HUES6 (cell line): ENCODE results near the gene RRN3.
"Not testable (repeated sequence)": the region's sequence is repeated elsewhere in the genome, so short reads cannot be mapped to it uniquely, and the experiment has no call there.

ENCODE experiments used
- H3K27ac ChIP-seq: 2 replicates; pipeline ENCODE4 v1.7.0; 2013; ENCODE audit warnings: low read depth, mild to moderate bottlenecking, low read length, inconsistent platforms
- H3K27me3 ChIP-seq: 2 replicates; pipeline ENCODE4 v1.6.1; 2013; ENCODE audit warnings: low read length; ENCODE audit not compliant: control insufficient read depth, insufficient read depth
- H3K36me3 ChIP-seq: 2 replicates; pipeline ENCODE4 v1.6.1; 2013; ENCODE audit warnings: low read length; ENCODE audit not compliant: control insufficient read depth, insufficient read depth
- H3K4me1 ChIP-seq: 2 replicates; pipeline ENCODE4 v1.6.1; 2013; ENCODE audit warnings: low read length; ENCODE audit not compliant: control insufficient read depth, insufficient read depth
- H3K4me3 ChIP-seq: 2 replicates; pipeline ENCODE4 v1.5.1; 2013; ENCODE audit warnings: low read depth, low read length
- H3K9ac ChIP-seq: one replicate; pipeline ENCODE4 v1.6.1; 2013; ENCODE audit warnings: mild to moderate bottlenecking, low read length
- H3K9me3 ChIP-seq: 2 replicates; pipeline ENCODE4 v1.6.1; 2013; ENCODE audit warnings: low read depth, low read length; ENCODE audit not compliant: control insufficient read depth, insufficient read depth

The RRN3 gene, protein sequence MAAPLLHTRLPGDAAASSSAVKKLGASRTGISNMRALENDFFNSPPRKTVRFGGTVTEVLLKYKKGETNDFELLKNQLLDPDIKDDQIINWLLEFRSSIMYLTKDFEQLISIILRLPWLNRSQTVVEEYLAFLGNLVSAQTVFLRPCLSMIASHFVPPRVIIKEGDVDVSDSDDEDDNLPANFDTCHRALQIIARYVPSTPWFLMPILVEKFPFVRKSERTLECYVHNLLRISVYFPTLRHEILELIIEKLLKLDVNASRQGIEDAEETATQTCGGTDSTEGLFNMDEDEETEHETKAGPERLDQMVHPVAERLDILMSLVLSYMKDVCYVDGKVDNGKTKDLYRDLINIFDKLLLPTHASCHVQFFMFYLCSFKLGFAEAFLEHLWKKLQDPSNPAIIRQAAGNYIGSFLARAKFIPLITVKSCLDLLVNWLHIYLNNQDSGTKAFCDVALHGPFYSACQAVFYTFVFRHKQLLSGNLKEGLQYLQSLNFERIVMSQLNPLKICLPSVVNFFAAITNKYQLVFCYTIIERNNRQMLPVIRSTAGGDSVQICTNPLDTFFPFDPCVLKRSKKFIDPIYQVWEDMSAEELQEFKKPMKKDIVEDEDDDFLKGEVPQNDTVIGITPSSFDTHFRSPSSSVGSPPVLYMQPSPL

DNA sequence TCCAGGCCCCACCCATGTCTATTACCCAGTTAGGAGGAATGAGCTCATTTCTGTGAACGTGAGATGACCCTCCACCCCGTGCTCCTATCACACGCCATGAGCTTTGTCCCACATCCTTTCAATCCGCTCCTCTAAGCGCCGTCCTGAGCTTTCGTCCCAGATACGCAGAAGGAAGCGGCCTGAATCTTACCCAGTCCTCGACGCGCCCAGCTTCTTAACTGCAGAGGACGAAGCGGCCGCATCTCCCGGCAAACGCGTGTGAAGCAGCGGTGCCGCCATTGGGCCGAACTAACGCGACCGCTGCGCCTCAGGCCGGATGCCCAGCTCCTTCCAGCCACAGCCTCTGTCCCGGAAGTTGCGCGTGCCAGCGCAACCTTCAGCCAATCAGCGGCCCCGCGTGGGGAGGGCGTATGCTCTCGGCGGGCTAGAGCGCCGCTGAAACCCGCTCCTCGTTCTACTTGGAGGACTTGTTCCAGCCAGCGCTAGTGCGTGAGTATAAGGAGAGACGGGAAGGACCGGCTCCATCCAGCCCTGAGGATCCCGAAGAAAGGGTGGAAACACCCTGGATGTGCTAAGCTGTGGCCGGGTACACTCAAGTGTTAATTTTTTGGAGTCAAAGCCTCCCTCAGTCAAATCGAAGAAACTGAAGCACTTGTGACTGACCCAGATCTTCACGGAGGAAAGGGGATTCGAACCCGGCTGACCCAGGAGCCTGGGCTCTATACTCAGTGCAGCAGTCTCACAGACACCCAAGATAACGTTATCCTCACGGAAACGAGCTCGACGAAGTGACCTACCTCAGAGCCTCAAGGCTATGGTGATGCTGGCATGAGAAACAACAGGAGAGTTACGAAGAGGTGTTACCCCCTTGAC, at the start of gene RRN3:
TSS of gene RRN3 (minus strand) at position 318 of the 873 bp plus-strand sequence. CDS start at position 279, 39 bp downstream.
- H3K4me1 ChIP-seq, H3K27me3 ChIP-seq, H3K9me3 ChIP-seq: not testable (repeated sequence)
- H3K36me3 ChIP-seq, result peaks cover 19% of the 10 kb centered on the region
- H3K27ac ChIP-seq, result peak within 1 kb of the TSS; percentile 91
- peak within 1 kb of the TSS; percentile 100 for H3K4me3 ChIP-seq
- H3K9ac ChIP-seq, result peak within 1 kb of the TSS; percentile 100

DNA sequence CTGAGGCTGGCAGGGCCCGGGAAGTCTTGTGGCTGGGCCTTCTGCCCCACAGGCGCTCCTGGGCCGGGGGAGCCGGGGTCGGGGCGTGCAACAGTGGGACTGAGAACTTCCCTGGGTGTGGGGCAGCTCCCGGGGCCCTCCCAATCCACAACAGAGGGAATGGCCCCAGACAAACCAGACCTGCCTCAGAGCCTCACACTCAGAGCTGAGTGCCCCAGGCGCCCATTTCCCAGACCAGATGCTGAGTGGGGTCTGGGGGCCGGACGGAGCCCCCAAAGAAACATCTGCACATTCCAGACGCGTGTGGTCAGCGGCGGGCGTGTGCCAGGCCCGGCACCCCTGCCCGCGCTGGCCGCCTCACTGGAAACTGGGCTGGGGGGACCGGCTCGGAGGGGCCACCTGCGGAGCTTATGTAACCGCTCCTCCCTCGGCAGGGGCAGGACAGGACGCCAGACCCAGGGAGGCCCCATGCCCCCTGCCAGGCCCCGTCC, 49.6 kb upstream of the RRN3 start:
- not testable (repeated sequence) for H3K9me3 ChIP-seq, H3K27me3 ChIP-seq, H3K36me3 ChIP-seq
- Histone ChIP-seq H3K27ac (peak overlapping the region; percentile 86), H3K4me1 (peaks cover 34% of the 10 kb centered on the region), H3K4me3 (peak overlapping the region; percentile 50), H3K9ac (peak overlapping the region; percentile 91)

GRCh38 chr16:15142891-15143600, 49.0 kb upstream of the RRN3 start:
- peak overlapping the region; percentile 86; the same call in 1 of the 2 replicates for H3K27ac ChIP-seq
- H3K9ac ChIP-seq, result peak overlapping the region; percentile 91
- not testable (repeated sequence) for H3K4me3 ChIP-seq, H3K36me3 ChIP-seq, H3K27me3 ChIP-seq, H3K9me3 ChIP-seq
- H3K4me1 ChIP-seq, result peaks cover 34% of the 10 kb centered on the region

GRCh38 chr16:15142107-15142890, 48.2 kb upstream of the RRN3 start:
- H3K9ac ChIP-seq, H3K27me3 ChIP-seq, H3K4me3 ChIP-seq, H3K9me3 ChIP-seq, H3K27ac ChIP-seq, H3K36me3 ChIP-seq: not testable (repeated sequence)
- peaks cover 34% of the 10 kb centered on the region for H3K4me1 ChIP-seq

DNA sequence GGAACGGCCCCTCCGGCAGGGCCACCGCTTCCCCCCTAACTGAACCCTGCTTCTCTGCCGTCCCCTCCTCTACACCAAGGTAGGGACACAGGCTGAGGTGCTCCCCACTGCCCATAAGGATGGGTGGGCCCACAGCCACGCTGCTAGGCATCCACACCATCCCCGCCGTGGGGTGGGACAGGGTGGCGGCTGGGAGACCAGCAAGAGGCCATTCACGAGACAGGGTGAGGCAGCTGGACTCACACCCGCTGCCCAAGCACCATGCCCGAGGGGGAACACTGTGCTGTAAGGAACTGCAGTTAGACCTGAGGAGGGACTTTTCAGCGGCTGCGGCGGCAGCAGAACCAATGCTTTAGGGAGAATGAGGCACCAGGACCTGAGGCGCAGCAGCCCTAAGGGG, 47.5 kb upstream of the RRN3 start:
- Histone ChIP-seq H3K27ac (no peak overlapping the region), H3K9ac (peak overlapping the region; percentile 31), H3K4me3 (no peak overlapping the region), H3K27me3 (no peaks in the 10 kb centered on the region), H3K4me1 (peaks cover 34% of the 10 kb centered on the region), H3K36me3 (no peaks in the 10 kb centered on the region), H3K9me3 (no peaks in the 10 kb centered on the region)

DNA sequence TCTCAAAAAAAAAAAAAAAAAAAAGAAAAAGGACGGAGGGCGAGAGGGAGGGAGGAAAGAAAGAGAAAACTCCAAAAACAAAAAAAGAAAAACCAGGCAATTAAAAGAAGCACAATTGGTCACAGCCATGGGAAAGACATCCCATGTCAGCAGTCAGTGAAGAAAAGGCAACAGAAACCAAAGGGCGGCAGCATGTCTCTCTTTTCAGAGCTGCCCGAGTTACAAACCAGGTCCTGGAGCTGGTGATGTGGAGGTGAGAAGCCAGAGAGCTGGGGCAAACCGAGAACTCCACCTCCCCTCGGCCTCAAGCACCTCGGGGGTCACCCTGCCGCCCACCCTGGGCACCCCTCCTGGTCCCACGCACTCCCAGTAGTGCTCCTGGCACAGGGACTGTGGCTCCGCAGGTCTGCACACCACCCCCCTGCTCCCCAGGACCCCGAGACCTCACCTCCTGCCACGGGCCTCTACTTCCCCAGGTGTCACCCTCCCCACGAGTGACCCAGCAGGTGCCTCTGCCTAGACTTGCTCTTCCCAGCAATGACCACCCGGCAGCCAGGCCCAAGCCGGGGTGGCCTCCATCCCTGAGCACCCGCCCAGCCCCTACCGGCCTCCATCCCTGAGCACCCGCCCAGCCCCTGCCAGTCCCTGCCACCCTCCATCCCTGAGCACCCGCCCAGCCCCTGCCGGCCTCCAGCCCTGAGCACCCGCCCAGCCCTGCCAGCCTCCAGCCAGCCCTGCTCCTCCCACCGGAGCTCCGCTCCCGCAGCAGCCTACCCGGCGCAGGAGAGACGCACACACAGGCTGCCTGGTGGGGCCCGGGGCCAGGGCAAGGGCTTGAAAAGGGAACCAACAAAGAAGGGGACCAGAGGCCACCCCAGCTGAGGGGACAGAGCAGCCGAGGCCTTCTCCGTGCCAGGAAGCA, 46.6 kb upstream of the RRN3 start:
- not testable (repeated sequence) for H3K36me3 ChIP-seq, H3K27me3 ChIP-seq, H3K9me3 ChIP-seq, H3K27ac ChIP-seq, H3K9ac ChIP-seq, H3K4me3 ChIP-seq
- H3K4me1 ChIP-seq, result peaks cover 30% of the 10 kb centered on the region

- peaks cover 11% of the 10 kb centered on the region for H3K36me3 ChIP-seq
- not testable (repeated sequence) for H3K27me3 ChIP-seq, H3K9me3 ChIP-seq, H3K4me1 ChIP-seq, H3K27ac ChIP-seq, H3K9ac ChIP-seq, H3K4me3 ChIP-seq
Observed at GRCh38 chr16:15137514-15137913, 43.4 kb upstream of the RRN3 start.

- not testable (repeated sequence) for H3K4me1 ChIP-seq, H3K9me3 ChIP-seq, H3K27me3 ChIP-seq, H3K9ac ChIP-seq, H3K27ac ChIP-seq, H3K4me3 ChIP-seq
- peaks cover 13% of the 10 kb centered on the region for H3K36me3 ChIP-seq
Observed at GRCh38 chr16:15135483-15136360, 41.6 kb upstream of the RRN3 start.
